HEK293 (cell line): ENCODE measurements around the gene C3orf49.

Experiments
- CTCF ChIA-PET: fragments of 350-600 bp; formaldehyde crosslinking; extraction: SDS; loops from one replicate; lab custom pipeline; 2021; ENCODE audit warnings: antibody characterized with exemption; lab: Yijun Ruan, JAX
- POLR2A ChIA-PET: fragments of 300-600 bp; formaldehyde crosslinking; extraction: SDS; loops from one replicate; lab custom pipeline; 2020; ENCODE audit warnings: antibody characterized with exemption, inconsistent platforms; lab: Yijun Ruan, JAX
- H3K27ac ChIP-seq: fragments of 200-500 bp; sonication (Bioruptor generic); 2 replicates; pipeline ENCODE4 v1.5.1; 2014; ENCODE audit warnings: low read depth, low read length, control low read depth, inconsistent platforms; ENCODE audit errors: extremely low read depth
- H3K36me3 ChIP-seq, 2 experiments: fragments of 200-500 bp in 1 of 2; sonication (Bioruptor generic) in 1 of 2; 1 replicate in 1 of 2; 2 replicates in 1 of 2; pipeline ENCODE4 v1.5.1; 2014 to 2017; ENCODE audit warnings: inconsistent platforms in 2 of 2, low read length in 2 of 2; ENCODE audit not compliant: control insufficient read depth in 2 of 2, insufficient read depth in 1 of 2
- H3K4me1 ChIP-seq: fragments of 200-500 bp; sonication (Bioruptor generic); 2 replicates; pipeline ENCODE4 v1.5.1; 2014; ENCODE audit warnings: mild to moderate bottlenecking, low read length, inconsistent platforms; ENCODE audit not compliant: control insufficient read depth, insufficient read depth
- H3K4me3 ChIP-seq: 2 replicates; pipeline ENCODE4 v1.5.1; 2011; ENCODE audit warnings: low read depth, mild to moderate bottlenecking, control low read depth, low read length, moderate library complexity
- H3K9me3 ChIP-seq: fragments of 200-500 bp; sonication (Bioruptor generic); 2 replicates; pipeline ENCODE4 v1.5.1; 2014; ENCODE audit warnings: low read depth, low read length, inconsistent platforms; ENCODE audit not compliant: control insufficient read depth, insufficient read depth
- MYNN ChIP-seq: fragments of 450-650 bp; formaldehyde crosslinking; IDR thresholded peaks from 2 replicates; pipeline ENCODE4 v1.5.1; 2016; ENCODE audit warnings: missing biosample characterization, missing genetic modification characterization, borderline replicate concordance
- SP3 ChIP-seq: fragments of 450-650 bp; formaldehyde crosslinking; IDR thresholded peaks from 2 replicates; pipeline ENCODE4 v1.5.1; 2016; ENCODE audit warnings: missing biosample characterization, missing genetic modification characterization
- ZBTB20 ChIP-seq: fragments of 450-650 bp; formaldehyde crosslinking; IDR thresholded peaks from 2 replicates; pipeline ENCODE4 v1.5.1; 2016; ENCODE audit warnings: missing biosample characterization, missing genetic modification characterization
- ZNF112 ChIP-seq: fragments of 450-650 bp; formaldehyde crosslinking; IDR thresholded peaks from 2 replicates; pipeline ENCODE4 v1.5.0; 2017; ENCODE audit warnings: missing biosample characterization, missing genetic modification characterization
- ZNF132 ChIP-seq: fragments of 450-650 bp; formaldehyde crosslinking; IDR thresholded peaks from 2 replicates; pipeline ENCODE4 v1.5.1; 2017; ENCODE audit warnings: missing biosample characterization, missing genetic modification characterization, borderline replicate concordance
- ZNF155 ChIP-seq: fragments of 450-650 bp; formaldehyde crosslinking; IDR thresholded peaks from 2 replicates; pipeline ENCODE4 v1.5.1; 2016; ENCODE audit warnings: missing biosample characterization, missing genetic modification characterization
- ZNF157 ChIP-seq: fragments of 450-650 bp; formaldehyde crosslinking; IDR thresholded peaks from 2 replicates; pipeline ENCODE4 v1.5.1; 2016; ENCODE audit warnings: missing biosample characterization, missing genetic modification characterization
- ZNF169 ChIP-seq: fragments of 450-650 bp; formaldehyde crosslinking; IDR thresholded peaks from 2 replicates; pipeline ENCODE4 v1.5.1; 2016; ENCODE audit warnings: missing biosample characterization, missing genetic modification characterization
- ZNF211 ChIP-seq: fragments of 450-650 bp; formaldehyde crosslinking; IDR thresholded peaks from 2 replicates; pipeline ENCODE4 v1.5.1; 2016; ENCODE audit warnings: low read depth, missing biosample characterization, missing genetic modification characterization
- ZNF248 ChIP-seq: fragments of 450-650 bp; formaldehyde crosslinking; IDR thresholded peaks from 2 replicates; pipeline ENCODE4 v1.5.1; 2017; ENCODE audit warnings: missing biosample characterization, missing genetic modification characterization
- ZNF423 ChIP-seq: fragments of 450-650 bp; formaldehyde crosslinking; IDR thresholded peaks from 2 replicates; pipeline ENCODE4 v1.5.1; 2016; ENCODE audit warnings: missing biosample characterization, missing genetic modification characterization
- ZNF658 ChIP-seq: fragments of 450-650 bp; formaldehyde crosslinking; IDR thresholded peaks from 2 replicates; pipeline ENCODE4; 2016; ENCODE audit warnings: missing biosample characterization, missing genetic modification characterization
- ZNF768 ChIP-seq: fragments of 450-650 bp; formaldehyde crosslinking; IDR thresholded peaks from 2 replicates; pipeline ENCODE4 v1.5.1; 2018; ENCODE audit warnings: missing biosample characterization, mild to moderate bottlenecking, missing genetic modification characterization
- ZNF777 ChIP-seq: fragments of 450-650 bp; formaldehyde crosslinking; IDR thresholded peaks from 2 replicates; pipeline ENCODE4 v1.5.1; 2017; ENCODE audit warnings: missing biosample characterization, missing genetic modification characterization, borderline replicate concordance
- ZNF792 ChIP-seq: fragments of 450-650 bp; formaldehyde crosslinking; IDR thresholded peaks from 2 replicates; pipeline ENCODE4 v1.5.1; 2016; ENCODE audit warnings: missing biosample characterization, missing genetic modification characterization
- ZNF843 ChIP-seq: fragments of 450-650 bp; formaldehyde crosslinking; IDR thresholded peaks from 2 replicates; pipeline ENCODE4 v1.5.1; 2016; ENCODE audit warnings: missing biosample characterization, missing genetic modification characterization
- TF ChIP-seq, protein P1 (sequence below): fragments of 450-650 bp; formaldehyde crosslinking; IDR thresholded peaks from 2 replicates; pipeline ENCODE4 v1.5.1; 2016; ENCODE audit warnings: missing biosample characterization, missing genetic modification characterization
- TF ChIP-seq, protein P2 (sequence below): fragments of 450-650 bp; formaldehyde crosslinking; IDR thresholded peaks from 2 replicates; pipeline ENCODE4 v1.5.1; 2016; ENCODE audit warnings: missing biosample characterization, missing genetic modification characterization, borderline replicate concordance
- TF ChIP-seq, protein P3 (sequence below): fragments of 450-650 bp; formaldehyde crosslinking; IDR thresholded peaks from 2 replicates; pipeline ENCODE4 v1.5.1; 2016; ENCODE audit warnings: missing biosample characterization, missing genetic modification characterization
- TF ChIP-seq, protein P4 (sequence below): fragments of 450-650 bp; formaldehyde crosslinking; IDR thresholded peaks from 2 replicates; pipeline ENCODE4 v1.5.1; 2016; ENCODE audit warnings: missing biosample characterization, missing genetic modification characterization

C3orf49 gene

DNA sequence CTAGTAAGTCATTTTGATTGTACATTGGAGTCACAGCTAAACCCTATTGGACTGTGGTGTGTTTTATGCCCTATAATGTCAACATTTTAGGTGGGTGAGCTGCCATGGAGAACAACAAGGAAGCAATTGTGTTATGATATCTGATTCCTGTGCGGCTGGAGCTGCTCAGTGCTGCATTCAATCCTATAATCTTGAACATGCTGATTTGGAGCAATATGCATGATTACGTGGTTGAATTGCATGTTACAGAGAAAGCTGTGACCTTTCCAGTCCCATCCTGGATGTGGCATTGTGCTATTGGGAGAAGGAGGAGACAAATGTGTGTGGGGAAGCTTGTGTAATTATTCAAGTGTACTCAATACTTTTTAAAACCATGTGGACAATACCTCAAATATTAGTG, 20.1 kb upstream of the C3orf49 start:
- H3K4me3 ChIP-seq, result no peak overlapping the region
- no peak overlapping the region for H3K27ac ChIP-seq
- CTCF ChIA-PET, result no interaction called here
- no peaks in the 10 kb centered on the region for H3K36me3 ChIP-seq
- H3K9me3 ChIP-seq, result no peaks in the 10 kb centered on the region
- TF ChIP-seq ZNF211 (tag by site-specific recombination) (no peak), ZNF132 (tag by site-specific recombination) (no peak), ZNF157 (tag by site-specific recombination) (no peak), MYNN (tag by site-specific recombination) (no peak), ZNF155 (tag by site-specific recombination) (no peak), ZNF112 (tag by site-specific recombination) (no peak), SP3 (no peak), ZNF658 (no peak), ZNF248 (tag by site-specific recombination) (no peak), ZBTB20 (tag by site-specific recombination) (no peak), ZNF423 (tag by site-specific recombination) (no peak), ZNF768 (no peak), ZNF777 (tag by site-specific recombination) (no peak)
- no peaks in the 10 kb centered on the region for H3K4me1 ChIP-seq
- POLR2A ChIA-PET, result no interaction called here

DNA sequence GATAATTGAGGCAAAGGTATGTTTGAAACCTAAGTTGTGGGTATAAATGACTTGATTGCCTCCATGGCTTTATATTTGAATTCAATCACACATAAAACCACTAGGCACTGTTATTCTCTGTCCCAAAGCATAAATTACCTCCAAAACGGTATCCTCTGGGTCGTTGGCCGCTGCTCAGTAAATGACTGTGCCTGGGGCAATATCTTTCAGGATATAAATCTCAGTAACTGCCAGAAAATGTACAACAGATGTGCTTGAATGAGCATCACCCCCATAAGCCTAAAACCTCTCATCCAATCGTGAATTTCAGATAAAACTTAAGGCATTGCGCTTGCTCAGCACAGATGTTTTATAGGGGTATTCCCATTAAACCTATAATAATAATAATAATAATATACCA, 19.0 kb upstream of the C3orf49 start:
- Histone ChIP-seq H3K4me3 (no peak overlapping the region), H3K36me3 (no peaks in the 10 kb centered on the region), H3K4me1 (no peaks in the 10 kb centered on the region), H3K27ac (no peak overlapping the region), H3K9me3 (no peaks in the 10 kb centered on the region)
- POLR2A ChIA-PET, result no interaction called here
- CTCF ChIA-PET, result no interaction called here
- TF ChIP-seq MYNN (tag by site-specific recombination), result no peak
- TF ChIP-seq, protein P1, sequence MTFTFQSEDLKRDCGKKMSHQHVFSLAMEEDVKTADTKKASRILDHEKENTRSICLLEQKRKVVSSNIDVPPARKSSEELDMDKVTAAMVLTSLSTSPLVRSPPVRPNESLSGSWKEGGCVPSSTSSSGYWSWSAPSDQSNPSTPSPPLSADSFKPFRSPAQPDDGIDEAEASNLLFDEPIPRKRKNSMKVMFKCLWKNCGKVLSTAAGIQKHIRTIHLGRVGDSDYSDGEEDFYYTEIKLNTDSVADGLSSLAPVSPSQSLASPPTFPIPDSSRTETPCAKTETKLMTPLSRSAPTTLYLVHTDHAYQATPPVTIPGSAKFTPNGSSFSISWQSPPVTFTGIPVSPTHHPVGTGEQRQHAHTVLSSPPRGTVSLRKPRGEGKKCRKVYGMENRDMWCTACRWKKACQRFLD (tag by site-specific recombination), result no peak
- no peak for TF ChIP-seq ZNF169 (tag by site-specific recombination)
- TF ChIP-seq ZNF211 (tag by site-specific recombination), result no peak
- no peak for TF ChIP-seq ZNF792 (tag by site-specific recombination)
- TF ChIP-seq, protein P2, sequence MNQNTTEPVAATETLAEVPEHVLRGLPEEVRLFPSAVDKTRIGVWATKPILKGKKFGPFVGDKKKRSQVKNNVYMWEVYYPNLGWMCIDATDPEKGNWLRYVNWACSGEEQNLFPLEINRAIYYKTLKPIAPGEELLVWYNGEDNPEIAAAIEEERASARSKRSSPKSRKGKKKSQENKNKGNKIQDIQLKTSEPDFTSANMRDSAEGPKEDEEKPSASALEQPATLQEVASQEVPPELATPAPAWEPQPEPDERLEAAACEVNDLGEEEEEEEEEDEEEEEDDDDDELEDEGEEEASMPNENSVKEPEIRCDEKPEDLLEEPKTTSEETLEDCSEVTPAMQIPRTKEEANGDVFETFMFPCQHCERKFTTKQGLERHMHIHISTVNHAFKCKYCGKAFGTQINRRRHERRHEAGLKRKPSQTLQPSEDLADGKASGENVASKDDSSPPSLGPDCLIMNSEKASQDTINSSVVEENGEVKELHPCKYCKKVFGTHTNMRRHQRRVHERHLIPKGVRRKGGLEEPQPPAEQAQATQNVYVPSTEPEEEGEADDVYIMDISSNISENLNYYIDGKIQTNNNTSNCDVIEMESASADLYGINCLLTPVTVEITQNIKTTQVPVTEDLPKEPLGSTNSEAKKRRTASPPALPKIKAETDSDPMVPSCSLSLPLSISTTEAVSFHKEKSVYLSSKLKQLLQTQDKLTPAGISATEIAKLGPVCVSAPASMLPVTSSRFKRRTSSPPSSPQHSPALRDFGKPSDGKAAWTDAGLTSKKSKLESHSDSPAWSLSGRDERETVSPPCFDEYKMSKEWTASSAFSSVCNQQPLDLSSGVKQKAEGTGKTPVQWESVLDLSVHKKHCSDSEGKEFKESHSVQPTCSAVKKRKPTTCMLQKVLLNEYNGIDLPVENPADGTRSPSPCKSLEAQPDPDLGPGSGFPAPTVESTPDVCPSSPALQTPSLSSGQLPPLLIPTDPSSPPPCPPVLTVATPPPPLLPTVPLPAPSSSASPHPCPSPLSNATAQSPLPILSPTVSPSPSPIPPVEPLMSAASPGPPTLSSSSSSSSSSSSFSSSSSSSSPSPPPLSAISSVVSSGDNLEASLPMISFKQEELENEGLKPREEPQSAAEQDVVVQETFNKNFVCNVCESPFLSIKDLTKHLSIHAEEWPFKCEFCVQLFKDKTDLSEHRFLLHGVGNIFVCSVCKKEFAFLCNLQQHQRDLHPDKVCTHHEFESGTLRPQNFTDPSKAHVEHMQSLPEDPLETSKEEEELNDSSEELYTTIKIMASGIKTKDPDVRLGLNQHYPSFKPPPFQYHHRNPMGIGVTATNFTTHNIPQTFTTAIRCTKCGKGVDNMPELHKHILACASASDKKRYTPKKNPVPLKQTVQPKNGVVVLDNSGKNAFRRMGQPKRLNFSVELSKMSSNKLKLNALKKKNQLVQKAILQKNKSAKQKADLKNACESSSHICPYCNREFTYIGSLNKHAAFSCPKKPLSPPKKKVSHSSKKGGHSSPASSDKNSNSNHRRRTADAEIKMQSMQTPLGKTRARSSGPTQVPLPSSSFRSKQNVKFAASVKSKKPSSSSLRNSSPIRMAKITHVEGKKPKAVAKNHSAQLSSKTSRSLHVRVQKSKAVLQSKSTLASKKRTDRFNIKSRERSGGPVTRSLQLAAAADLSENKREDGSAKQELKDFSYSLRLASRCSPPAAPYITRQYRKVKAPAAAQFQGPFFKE, result no peak

DNA sequence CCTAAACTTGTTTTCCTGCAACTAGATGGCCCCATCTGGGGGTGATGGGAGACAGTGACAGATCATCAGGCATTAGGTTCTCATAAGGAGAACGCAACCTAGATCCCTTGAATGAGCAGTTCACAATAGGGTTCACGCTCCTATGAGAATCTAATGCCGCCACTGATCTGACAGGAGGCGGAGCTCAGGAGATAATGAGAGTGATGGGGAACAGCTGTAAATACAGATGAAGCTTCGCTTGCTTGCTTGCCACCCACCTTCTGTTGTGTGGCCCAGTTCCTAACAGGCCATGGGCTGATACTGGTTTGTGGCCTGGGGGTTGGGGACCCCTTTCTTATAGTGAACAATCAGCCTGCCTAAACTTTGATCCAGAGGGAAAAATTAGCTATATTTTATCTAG, 15.2 kb upstream of the C3orf49 start:
- ChIA-PET POLR2A (no interaction called here), CTCF (interaction anchor here (2.1 kb wide), 1 partner anchor 15 kb away, joined by 7 read pairs; the partner anchor contains the start of gene C3orf49)
- Histone ChIP-seq H3K4me1 (no peaks in the 10 kb centered on the region), H3K27ac (no peak overlapping the region), H3K36me3 (no peaks in the 10 kb centered on the region), H3K4me3 (no peak overlapping the region), H3K9me3 (no peaks in the 10 kb centered on the region)
- TF ChIP-seq, protein P3, sequence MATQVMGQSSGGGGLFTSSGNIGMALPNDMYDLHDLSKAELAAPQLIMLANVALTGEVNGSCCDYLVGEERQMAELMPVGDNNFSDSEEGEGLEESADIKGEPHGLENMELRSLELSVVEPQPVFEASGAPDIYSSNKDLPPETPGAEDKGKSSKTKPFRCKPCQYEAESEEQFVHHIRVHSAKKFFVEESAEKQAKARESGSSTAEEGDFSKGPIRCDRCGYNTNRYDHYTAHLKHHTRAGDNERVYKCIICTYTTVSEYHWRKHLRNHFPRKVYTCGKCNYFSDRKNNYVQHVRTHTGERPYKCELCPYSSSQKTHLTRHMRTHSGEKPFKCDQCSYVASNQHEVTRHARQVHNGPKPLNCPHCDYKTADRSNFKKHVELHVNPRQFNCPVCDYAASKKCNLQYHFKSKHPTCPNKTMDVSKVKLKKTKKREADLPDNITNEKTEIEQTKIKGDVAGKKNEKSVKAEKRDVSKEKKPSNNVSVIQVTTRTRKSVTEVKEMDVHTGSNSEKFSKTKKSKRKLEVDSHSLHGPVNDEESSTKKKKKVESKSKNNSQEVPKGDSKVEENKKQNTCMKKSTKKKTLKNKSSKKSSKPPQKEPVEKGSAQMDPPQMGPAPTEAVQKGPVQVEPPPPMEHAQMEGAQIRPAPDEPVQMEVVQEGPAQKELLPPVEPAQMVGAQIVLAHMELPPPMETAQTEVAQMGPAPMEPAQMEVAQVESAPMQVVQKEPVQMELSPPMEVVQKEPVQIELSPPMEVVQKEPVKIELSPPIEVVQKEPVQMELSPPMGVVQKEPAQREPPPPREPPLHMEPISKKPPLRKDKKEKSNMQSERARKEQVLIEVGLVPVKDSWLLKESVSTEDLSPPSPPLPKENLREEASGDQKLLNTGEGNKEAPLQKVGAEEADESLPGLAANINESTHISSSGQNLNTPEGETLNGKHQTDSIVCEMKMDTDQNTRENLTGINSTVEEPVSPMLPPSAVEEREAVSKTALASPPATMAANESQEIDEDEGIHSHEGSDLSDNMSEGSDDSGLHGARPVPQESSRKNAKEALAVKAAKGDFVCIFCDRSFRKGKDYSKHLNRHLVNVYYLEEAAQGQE (tag by site-specific recombination), result no peak
- TF ChIP-seq ZNF843 (tag by site-specific recombination), result no peak
- TF ChIP-seq, protein P4, sequence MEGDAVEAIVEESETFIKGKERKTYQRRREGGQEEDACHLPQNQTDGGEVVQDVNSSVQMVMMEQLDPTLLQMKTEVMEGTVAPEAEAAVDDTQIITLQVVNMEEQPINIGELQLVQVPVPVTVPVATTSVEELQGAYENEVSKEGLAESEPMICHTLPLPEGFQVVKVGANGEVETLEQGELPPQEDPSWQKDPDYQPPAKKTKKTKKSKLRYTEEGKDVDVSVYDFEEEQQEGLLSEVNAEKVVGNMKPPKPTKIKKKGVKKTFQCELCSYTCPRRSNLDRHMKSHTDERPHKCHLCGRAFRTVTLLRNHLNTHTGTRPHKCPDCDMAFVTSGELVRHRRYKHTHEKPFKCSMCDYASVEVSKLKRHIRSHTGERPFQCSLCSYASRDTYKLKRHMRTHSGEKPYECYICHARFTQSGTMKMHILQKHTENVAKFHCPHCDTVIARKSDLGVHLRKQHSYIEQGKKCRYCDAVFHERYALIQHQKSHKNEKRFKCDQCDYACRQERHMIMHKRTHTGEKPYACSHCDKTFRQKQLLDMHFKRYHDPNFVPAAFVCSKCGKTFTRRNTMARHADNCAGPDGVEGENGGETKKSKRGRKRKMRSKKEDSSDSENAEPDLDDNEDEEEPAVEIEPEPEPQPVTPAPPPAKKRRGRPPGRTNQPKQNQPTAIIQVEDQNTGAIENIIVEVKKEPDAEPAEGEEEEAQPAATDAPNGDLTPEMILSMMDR (tag by site-specific recombination), result no peak
